Testis (tissue), 2 donors: ENCODE measurements around the gene FBXL7.

ENCODE experiments used
- CTCF ChIP-seq, 3 experiments: fragments of 450-650 bp in 2 of 3; fragments of 200-600 bp in 1 of 3; sonication (generic) in 1 of 3; IDR thresholded peaks; one replicate each; pipeline ENCODE4 v1.5.1; 2016 to 2019; ENCODE audit warnings: antibody characterized with exemption in 3 of 3, mild to moderate bottlenecking in 2 of 3, moderate library complexity in 1 of 3
- POLR2A ChIP-seq: fragments of 450-650 bp; IDR thresholded peaks from one replicate; pipeline ENCODE4 v1.6.1; 2017; ENCODE audit warnings: antibody characterized with exemption, mild to moderate bottlenecking, moderate library complexity

GRCh38 chr5:15476977-15477376 is 23.0 kb upstream of the FBXL7 start:
- TF ChIP-seq POLR2A (no peak), CTCF (IDR thresholded peaks at IDR 0.05) (no peak)
